GM19372 (cell line): ENCODE results near the gene NCOR1.
"Not testable (repeated sequence)": the region's sequence is repeated elsewhere in the genome, so short reads cannot be mapped to it uniquely, and the experiment has no call there.

Experiments
- ATAC-seq: cut with Tn5 transposase; IDR thresholded peaks from one replicate; pipeline ENCODE4 v1.9.1; 2021; ENCODE audit warnings: mild to moderate bottlenecking, low read depth, moderate library complexity; ENCODE audit not compliant: unreplicated experiment

Gene NCOR1

DNA sequence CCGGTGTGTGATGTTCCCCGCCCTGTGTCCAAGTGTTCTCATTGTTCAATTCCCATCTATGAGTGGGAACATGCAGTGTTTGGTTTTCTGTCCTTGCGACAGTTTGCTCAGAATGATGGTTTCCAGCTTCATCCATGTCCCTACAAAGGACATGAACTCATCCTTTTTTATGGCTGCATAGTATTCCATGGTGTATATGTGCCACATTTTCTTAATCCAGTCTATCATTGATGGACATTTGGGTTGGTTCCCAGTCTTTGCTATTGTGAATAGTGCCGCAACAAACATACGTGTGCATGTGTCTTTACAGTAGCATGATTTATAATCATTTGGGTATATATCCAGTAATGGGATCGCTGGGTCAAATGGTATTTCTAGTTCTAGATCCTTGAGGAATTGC lies 63.0 kb downstream of the NCOR1 start:
- ATAC-seq, result not testable (repeated sequence)

DNA sequence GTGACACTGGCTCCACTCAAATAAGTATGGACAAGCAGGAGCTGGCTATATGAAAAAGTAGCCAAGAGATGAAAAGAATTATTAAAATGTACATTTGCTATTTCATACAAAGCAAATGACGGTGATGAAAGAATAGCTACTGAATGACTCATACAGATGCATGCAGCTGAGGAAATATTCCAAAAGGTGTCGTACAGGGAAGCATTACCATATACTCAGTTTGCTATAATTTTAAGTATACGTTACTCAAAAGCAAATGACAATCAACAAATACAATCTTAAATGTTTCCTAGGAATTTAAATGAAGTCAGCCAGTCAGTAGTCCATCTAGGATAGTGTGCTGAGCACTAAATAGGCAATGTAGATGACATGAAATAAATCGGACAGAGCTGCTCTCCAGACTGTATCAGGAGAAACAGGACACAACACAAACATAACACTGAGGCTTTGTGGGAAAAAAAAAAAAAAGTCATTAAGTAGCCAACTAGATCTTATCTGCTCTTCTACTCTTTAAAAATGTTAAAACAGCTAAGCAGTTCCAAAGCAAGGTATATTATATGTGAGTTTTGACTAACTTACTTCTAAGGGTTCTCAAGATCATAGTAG lies 65.0 kb downstream of the NCOR1 start:
- no peak for ATAC-seq

DNA sequence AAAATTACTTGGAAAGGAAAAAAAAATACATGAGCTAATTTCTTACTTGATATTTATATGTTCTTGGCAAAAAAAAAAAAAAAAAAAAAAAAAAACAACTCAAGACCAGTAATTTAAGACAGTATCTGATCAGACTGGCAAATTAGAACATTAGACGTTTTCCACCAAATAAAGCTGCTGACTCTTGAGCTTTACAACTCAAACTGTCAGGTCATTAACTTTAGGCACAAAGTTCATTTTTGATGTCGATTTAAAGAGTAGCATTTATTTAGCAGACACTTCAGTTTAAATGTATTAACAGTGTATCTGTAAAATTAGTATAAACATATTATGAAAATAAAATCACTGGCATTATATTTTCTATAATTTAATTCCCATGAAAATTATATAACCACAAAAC lies 66.7 kb downstream of the NCOR1 start:
- no peak for ATAC-seq

DNA sequence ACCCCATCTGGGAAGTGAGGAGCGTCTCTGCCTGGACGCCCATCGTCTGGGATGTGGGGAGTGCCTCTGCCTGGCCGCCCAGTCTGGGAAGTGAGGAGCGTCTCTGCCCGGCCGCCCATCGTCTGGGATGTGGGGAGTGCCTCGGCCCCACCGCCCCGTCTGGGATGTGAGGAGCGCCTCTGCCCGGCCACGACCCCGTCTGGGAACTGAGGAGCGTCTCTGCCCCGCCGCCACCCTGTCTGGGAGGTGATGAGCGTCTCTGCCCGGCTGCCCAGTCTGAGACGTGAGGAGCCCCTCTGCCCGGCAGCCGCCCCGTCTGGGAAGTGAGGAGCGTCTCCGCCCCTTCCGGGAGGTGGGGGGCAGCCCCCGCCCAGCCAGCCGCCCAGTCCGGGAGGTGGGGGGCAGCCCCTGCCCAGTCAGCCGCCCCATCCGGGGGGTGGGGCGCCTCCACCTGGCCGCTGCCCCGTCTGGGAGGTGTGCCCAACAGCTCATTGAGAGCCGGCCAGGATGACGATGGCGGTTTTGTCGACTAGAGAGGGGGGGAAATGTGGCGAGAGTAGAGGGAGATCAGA lies 69.9 kb downstream of the NCOR1 start:
- ATAC-seq, result not testable (repeated sequence)

DNA sequence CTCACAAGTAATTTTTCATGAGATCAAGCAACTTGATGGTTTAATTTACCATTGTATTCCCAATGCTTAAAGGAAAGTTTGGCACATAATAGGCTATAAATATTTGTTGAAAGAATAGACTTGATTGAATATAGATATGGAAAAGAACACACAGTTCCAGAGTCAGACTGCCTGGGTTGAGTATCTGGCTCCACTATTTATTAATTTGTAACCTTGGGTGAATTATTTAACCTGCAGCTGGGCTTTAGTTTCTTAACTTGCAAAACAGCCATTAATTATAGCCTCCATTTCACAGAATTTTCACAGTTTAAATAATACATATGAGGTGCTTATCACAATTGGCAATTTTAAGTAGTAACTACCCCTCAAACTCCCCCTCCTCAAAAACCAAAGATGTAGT lies 73.6 kb downstream of the NCOR1 start:
- no peak for ATAC-seq

DNA sequence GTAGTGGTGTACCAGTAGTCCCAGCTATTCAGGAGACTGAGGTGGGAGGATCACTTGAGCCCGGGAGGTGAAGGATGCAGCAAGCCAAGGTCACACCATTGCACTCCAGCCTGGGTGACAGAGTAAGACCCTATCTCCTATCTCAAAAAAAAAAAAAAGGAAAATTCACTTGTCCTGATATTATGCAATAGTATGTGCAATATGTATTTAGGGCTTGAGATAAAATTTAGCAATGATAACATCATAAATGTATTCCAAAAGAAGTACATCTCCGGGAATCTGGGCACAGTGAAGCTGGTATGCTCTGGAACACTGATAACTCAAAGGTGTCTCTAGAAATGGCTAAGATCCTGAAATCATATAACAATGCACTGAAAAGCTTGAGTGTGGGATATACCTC lies 74.5 kb downstream of the NCOR1 start:
- no peak for ATAC-seq

DNA sequence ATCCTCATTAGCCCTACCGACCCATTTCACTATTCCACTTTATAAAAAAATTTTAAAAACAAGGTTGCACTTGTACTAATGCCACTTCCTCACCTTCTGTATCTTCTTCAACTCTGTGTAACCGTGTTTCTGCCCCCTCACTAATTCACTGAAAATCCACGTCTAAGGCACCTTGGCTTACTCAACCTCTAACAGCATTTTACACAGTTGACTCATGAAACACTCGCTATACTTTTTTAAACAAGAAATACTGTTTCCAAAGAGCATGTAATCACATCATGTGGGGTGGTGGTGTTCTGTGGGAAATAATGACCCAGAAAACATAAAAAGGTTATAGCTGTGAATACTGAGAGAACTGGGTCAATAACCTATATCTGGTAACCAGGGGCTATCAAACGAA lies 79.9 kb downstream of the NCOR1 start:
- no peak for ATAC-seq

DNA sequence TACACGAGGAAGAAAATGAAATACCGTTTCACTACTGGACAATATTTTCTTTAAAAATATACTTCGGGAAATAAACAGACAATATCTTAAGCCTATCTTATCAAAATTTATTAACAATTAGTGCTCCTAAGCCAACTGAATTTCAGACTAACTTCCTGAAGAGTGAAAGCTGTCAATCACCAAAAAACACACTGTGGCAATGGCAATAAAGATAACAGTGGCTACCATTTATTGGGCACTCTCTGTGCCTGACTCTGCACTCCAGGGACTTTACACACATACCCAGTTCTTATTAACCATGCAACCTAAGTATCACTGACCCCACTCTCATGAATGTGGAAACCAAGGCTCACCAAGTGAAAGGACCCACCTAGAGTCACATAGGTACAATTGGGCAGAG lies 83.7 kb downstream of the NCOR1 start:
- no peak for ATAC-seq

DNA sequence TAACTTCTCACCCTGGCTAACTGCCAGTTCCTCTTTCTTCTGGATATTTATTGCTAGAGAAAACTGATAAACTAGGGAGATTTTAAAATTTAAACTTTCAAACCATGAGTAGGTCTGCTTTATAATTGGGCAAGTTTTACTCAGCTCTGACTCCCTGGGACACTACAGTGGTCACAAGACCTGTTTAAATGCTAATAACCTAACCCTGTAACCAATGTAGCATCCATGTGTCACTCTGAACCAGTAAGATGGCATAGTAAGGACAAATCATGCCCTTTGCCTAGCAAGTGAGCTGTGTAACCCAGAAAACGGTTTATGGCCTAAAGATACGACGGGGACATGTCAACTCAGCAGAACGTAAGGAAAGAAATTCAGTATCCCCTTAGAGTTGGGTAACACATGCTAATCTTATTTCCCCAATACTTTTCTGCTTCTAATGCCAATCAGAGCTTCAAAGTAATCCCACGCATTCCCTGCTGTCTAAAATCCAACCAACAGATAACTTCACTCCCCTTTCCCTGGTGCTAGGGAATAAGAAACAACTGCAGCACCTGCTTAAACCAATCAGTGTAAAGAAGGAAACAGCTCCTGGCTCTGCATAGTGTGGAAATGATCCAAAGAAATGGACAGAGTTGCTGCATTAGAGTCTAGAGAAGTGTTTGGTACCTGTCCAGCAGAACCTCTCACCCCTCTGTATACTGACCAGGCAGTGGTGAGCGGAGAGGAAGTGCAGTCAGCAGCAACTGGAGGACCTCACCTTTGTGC lies 85.7 kb downstream of the NCOR1 start:
- ATAC-seq, result no peak

DNA sequence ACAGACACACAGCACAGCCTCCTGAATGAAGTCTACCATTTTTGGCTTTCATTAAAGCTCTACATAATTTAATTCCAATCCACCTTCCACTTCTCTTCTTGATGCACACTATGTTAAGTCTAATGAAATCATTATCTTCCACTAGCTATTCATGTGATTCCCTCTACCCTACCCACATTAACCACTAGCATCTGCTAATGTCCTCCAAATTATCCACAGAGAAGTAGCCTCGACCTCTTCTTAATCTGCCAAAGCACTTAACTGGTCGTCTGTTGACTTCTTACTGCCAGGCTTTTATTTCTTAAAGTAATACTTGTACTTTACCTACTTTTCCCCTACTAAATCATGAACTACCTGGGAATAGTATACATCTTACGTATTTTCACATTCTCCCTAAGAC lies 91.8 kb downstream of the NCOR1 start:
- no peak for ATAC-seq

DNA sequence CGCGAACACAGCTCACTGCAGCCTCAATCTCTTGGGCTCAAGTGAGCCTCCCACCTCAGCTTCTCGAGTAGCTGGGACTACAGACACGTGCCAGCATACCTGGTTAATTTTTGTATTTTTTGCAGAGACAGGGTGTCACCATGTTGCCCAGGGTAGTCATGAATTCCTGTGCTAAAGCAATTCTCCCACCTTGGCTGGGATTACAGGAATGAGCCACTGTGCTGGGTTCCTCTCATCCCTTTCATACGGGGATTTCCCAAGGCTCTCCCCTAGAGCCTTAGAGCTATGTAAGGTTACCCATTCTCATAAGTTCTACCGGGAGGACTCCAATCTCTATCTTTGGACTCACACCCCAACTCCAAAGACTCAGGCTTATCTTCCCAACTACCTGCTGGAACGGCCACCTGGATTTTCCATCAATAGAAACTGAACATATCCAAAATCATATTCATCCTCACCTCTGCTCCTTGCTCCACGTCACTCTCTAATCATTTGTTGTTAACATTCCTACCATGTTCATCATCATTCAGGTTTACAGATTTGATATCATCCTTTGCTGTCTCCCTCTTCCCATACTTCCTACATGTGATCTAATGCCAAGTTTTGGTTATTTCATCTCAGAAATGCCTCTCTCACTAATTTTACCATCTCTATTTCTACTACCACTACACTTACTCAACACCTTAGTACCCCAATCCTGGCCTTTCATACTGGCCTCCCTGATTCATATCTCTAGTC lies 92.5 kb downstream of the NCOR1 start:
- ATAC-seq, result no peak

DNA sequence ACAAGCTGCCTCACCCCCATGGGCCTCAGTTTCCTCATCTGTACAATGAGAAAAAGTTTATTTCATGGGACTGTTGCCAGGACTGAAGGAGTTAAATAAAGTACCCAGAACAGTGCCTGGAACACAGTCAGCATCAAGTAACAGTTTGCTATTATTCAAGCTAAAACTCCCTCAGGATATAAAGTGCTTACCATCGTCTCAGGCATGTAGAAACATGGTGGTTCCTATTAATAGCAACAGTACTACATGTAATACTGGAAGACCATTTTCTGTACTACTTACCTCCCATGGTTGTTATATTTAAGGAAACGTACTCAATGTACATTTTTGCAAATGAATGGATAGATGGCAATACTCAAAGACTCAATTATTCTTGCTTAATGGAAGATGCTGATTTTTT lies 93.4 kb downstream of the NCOR1 start:
- ATAC-seq, result no peak

DNA sequence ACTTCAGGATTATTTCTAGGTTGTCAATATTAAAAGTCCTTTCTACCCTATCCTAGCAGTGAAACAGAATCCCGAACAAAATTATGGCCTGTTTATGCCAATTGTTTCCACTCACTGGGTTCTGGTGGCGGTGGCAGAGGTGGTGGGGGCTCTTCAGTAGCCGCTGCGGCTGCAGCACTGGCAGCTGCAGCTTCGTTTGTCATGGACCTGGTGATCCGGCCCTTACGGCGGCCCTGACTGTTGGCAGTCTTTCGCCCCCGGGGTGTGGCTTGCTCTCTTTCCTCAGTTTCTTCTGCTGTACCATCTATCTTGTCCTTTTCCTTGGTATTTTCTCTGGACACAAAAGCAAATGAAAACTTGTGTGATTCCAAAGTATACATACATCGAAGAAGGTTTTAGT lies 94.4 kb downstream of the NCOR1 start:
- no peak for ATAC-seq

DNA sequence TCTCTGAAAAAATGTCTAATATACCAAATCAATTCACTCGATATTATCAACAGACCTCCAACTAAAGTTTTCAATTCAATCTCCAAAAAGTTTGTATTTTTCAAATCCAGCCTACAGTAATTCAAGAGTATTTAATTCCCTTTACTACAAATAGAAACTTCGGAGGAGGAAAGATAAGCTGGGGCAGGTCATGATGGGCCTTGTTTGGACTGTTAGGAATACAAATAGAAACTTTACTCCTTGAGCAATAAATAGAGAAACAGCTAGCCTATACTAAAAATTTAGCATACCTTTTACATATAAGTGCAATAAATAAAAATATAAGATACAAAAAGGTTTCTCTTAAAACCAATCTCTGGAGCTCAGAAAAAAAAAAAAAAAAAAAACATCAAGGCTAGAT lies 98.2 kb downstream of the NCOR1 start:
- no peak for ATAC-seq

DNA sequence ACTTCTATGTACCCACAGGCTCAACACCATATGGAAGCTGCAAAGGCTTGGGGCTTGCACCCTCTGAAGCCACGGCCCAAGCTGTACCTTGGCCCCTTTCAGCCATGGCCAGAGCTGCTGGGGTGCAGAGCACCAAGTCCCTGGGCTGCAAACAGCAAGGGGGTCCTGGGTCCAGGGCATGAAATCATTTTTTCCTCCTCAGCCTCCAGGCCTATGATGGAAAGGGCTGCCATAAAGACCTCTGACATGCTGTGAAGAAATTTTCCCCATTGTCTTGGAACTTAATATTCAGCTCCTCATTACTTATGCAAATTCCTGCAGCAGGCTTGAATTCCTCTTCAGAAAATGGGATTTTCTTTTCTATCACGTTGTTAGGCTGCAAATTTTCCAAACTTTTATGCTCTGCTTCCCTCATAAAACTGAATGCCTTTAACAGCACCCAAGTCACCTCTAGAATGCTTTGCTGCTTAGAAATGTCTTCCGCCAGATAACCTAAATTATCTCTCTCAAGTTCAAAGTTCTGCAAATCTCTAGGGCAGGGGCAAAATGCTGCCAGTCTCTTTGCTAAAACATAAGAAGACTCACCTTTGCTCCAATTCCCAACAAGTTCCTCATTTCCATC lies 100.1 kb downstream of the NCOR1 start:
- ATAC-seq, result not testable (repeated sequence)

DNA sequence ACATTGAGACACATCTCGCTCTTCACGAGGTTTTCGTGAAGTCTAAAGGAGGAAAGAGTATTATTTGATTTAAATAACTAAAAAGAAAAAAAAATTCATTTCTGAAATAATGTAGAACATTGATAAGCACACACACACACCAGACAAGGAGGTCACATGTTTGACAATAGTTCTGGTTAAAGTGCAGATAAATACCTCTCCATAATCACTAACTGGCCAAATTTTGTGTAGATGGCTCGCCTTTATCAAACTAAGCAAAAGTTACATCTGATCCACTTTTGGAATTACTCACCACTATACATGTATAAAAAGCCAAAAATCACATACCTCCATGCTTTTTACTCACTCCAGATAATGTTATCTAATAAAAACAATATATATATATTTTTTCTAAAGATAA lies 106.5 kb downstream of the NCOR1 start:
- ATAC-seq, result no peak

DNA sequence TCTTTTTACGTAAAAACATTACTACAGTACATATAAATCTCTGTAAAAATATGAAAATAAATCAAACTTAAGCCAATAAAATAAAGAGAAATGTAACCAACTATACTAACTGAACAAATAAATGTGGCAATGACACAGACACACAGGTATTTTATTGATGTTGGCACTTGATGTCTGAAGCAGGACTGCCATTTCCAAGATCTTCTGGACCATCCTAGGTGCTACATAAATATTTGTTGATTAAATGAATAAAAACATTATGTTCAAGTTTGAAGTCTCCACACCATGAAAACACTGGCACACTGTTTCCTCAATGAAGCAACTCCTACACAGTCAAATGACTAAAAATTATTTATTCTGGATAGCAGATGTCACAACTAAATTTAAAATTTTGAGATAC lies 106.9 kb downstream of the NCOR1 start:
- no peak for ATAC-seq

DNA sequence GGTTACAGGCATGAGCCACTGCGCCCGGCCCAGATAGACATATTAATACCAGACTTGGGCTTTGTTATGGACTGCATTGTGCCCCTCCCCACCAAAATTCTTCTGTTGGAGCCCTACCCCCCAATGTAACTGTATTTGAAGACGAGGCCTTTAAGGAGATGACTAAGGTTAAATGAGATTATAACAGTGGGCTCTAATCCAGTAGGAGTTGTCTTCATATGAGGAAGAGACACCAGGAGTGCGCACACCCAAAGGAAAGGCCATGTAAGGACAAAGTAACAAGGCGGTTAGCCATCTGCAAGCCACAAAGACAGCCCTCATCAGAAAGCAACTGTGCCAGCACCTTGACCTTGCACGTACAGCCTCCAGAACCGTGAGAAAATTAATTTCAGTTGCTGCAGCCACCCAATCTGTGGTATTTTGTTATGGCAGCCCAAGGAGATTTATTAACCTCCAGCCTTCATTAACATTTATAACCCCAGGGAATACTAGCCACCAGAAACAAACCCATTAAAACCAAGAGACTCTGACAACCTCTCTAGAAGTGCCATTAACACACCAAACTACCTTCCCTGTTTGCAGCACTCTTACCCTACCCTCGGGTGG lies 108.1 kb downstream of the NCOR1 start:
- ATAC-seq, result no peak

DNA sequence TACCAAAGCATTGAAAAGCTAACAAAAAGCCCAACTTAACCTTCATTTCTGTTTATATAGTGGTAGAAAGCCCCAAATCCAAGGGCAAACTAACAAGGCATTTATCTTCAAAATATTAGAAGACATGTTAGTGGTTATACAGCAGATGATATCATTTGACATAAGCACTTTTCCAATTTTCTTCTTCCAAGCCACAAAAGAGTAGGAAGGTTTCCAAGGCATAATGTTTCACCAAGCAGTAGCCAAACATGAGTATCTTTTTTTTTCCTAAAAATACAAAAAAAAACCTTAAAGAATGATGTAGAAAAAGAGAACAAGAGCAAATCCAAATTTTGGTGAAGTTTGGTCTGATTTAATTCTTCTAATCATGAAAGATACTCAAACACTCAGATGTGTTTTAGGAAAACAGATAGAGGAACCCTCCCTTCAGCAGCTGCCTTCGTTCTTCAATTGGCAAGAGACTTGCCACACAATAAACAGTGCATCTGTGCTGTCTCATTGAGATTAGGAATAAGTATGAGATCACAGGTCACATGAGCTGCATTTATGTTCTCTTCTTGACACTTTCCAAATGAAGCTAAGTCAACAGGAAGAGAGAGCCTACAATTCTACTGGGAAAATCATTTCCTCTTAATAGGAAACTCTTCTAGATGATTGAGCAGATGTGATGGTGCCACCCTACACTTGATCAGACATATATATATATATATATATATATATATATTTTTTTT lies 109.0 kb downstream of the NCOR1 start:
- no peak for ATAC-seq

DNA sequence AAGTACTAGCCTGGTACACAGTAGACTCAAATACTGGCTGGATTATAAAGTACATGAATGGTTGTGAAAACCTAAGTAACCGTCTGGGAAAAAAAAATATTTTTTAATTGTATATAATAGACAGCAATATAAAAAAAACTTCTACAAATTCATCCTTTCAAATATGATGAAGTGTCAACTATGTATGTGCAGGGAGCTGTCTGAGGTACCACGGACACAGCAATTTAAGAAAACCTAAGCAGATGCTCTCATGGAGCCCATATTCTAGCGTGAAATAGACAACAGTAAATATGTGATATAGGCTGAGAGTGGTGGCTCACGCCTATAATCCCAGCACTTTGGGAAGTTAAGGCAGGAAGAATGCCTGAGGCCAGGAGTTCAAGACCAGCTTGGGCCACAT lies 111.1 kb downstream of the NCOR1 start:
- ATAC-seq, result no peak
